IMR-90 (cell line): ENCODE data around the gene MROH7. TPM values are rescaled to one million over a fixed set of nuclear protein-coding genes. Genes with fewer than 3 reads are reported as not detected.

Source experiments
- ATAC-seq: fragments of 200-7000 bp; cut with Tn5 transposase; 2 replicates; pipeline ENCODE4 v1.9.1; 2020; ENCODE audit warnings: low read depth, mild to moderate bottlenecking, moderate library complexity
- BruUV-seq: library from RNA; stranded (reverse); fragments of 400-500 nt; replicated peaks from 2 replicates; lab custom pipeline; 2021; lab: Mats Ljungman, UMichigan
- CTCF ChIA-PET: fragments of 300-600 bp; formaldehyde crosslinking; extraction: SDS; loops from one replicate; lab custom pipeline; 2021; ENCODE audit warnings: antibody characterized with exemption; lab: Yijun Ruan, JAX
- POLR2A ChIA-PET: fragments of 300-600 bp; sonication (Branson Sonifier 250); formaldehyde crosslinking; loops from one replicate; lab custom pipeline; 2022; ENCODE audit warnings: antibody characterized with exemption; ENCODE audit not compliant: unreplicated experiment; lab: Charles Lee
- DNase-seq: peaks from one replicate; pipeline ENCODE4 v3.0.0; 2013
- H2AFZ ChIP-seq: replicated peaks from 2 replicates; pipeline ENCODE3; 2013; ENCODE audit warnings: low read length, mild to moderate bottlenecking; ENCODE audit not compliant: poor library complexity
- H2AK5ac ChIP-seq: 2 replicates; pipeline ENCODE4 v1.6.1; 2013; ENCODE audit warnings: low read depth, low read length, inconsistent platforms
- H2AK9ac ChIP-seq: replicated peaks from 2 replicates; pipeline ENCODE3; 2013; ENCODE audit warnings: mild to moderate bottlenecking, low read depth, low read length, moderate library complexity; ENCODE audit not compliant: poor library complexity
- H2BK120ac ChIP-seq: 2 replicates; pipeline ENCODE4 v1.6.1; 2013; ENCODE audit warnings: low read depth, low read length, inconsistent platforms
- H2BK15ac ChIP-seq: 3 replicates; pipeline ENCODE4 v1.6.1; 2013; ENCODE audit warnings: low read depth, low read length, inconsistent platforms
- H2BK20ac ChIP-seq: 2 replicates; pipeline ENCODE4 v1.6.1; 2013; ENCODE audit warnings: low read depth, mild to moderate bottlenecking, inconsistent platforms, low read length, moderate library complexity
- H2BK5ac ChIP-seq: 2 replicates; pipeline ENCODE4 v1.6.1; 2013; ENCODE audit warnings: mild to moderate bottlenecking, low read depth, low read length, inconsistent platforms; ENCODE audit not compliant: poor library complexity, severe bottlenecking
- H3K14ac ChIP-seq: replicated peaks from 2 replicates; pipeline ENCODE4 v1.6.1; 2013; ENCODE audit warnings: low read depth, low read length, inconsistent platforms
- H3K18ac ChIP-seq: 2 replicates; pipeline ENCODE4 v1.6.1; 2013; ENCODE audit warnings: low read depth, low read length, control low read depth
- H3K23ac ChIP-seq: 2 replicates; pipeline ENCODE4 v1.6.1; 2013; ENCODE audit warnings: low read depth, low read length, inconsistent platforms
- H3K27ac ChIP-seq: 2 replicates; pipeline ENCODE4 v1.5.1; 2013; ENCODE audit warnings: mild to moderate bottlenecking, control low read depth, low read length; ENCODE audit not compliant: insufficient read depth
- H3K27me3 ChIP-seq: 2 replicates; pipeline ENCODE4 v1.6.1; 2013; ENCODE audit warnings: low read length; ENCODE audit not compliant: control insufficient read depth, insufficient read depth
- H3K36me3 ChIP-seq: 2 replicates; pipeline ENCODE4 v1.6.1; 2013; ENCODE audit warnings: low read length, mixed read lengths; ENCODE audit not compliant: control insufficient read depth, insufficient read depth
- H3K4ac ChIP-seq: 2 replicates; pipeline ENCODE4 v1.6.1; 2013; ENCODE audit warnings: low read depth, low read length, inconsistent platforms
- H3K4me1 ChIP-seq: 2 replicates; pipeline ENCODE4 v1.6.1; 2013; ENCODE audit warnings: low read length, mixed read lengths; ENCODE audit not compliant: control insufficient read depth, insufficient read depth
- H3K4me2 ChIP-seq: 2 replicates; pipeline ENCODE4 v1.6.1; 2013; ENCODE audit warnings: low read depth, mild to moderate bottlenecking, control low read depth, low read length, moderate library complexity
- H3K4me3 ChIP-seq: 2 replicates; pipeline ENCODE4 v1.5.1; 2013; ENCODE audit warnings: low read depth, mild to moderate bottlenecking, control low read depth, low read length, moderate library complexity; ENCODE audit not compliant: insufficient read depth
- H3K56ac ChIP-seq: 2 replicates; pipeline ENCODE4 v1.6.1; 2013; ENCODE audit warnings: low read length, inconsistent platforms; ENCODE audit not compliant: insufficient read depth; ENCODE audit errors: extremely low read depth
- H3K79me1 ChIP-seq, 2 experiments: 2 replicates each; pipeline ENCODE4 v1.6.1; 2013; ENCODE audit warnings: low read length in 2 of 2, inconsistent platforms in 1 of 2, low read depth in 1 of 2
- H3K9ac ChIP-seq: 2 replicates; pipeline ENCODE4 v1.6.1; 2013; ENCODE audit warnings: low read depth, low read length, control low read depth
- H3K9me1 ChIP-seq: 2 replicates; pipeline ENCODE4 v1.6.1; 2013; ENCODE audit warnings: low read length, inconsistent platforms; ENCODE audit not compliant: insufficient read depth
- H3K9me3 ChIP-seq: 2 replicates; pipeline ENCODE4 v1.6.1; 2013; ENCODE audit warnings: low read length; ENCODE audit not compliant: control insufficient read depth, insufficient read depth
- H4K20me1 ChIP-seq: 2 replicates; pipeline ENCODE4 v1.6.1; 2013; ENCODE audit warnings: low read length, inconsistent platforms; ENCODE audit not compliant: insufficient read depth
- H4K5ac ChIP-seq: 2 replicates; pipeline ENCODE4 v1.6.1; 2013; ENCODE audit warnings: mild to moderate bottlenecking, low read depth, low read length, control low read depth
- H4K8ac ChIP-seq, 2 experiments: 2 replicates each; pipeline ENCODE4 v1.6.1; 2013; ENCODE audit warnings: low read depth in 2 of 2, low read length in 2 of 2, control low read depth in 1 of 2, inconsistent platforms in 1 of 2
- H4K91ac ChIP-seq: 2 replicates; pipeline ENCODE4 v1.6.1; 2013; ENCODE audit warnings: low read depth, low read length, inconsistent platforms; ENCODE audit not compliant: insufficient read depth
- BHLHE40 ChIP-seq: fragments of 150-350 bp; IDR thresholded peaks from 2 replicates; pipeline ENCODE4 v1.6.1; 2016; ENCODE audit warnings: mild to moderate bottlenecking, low read depth, low read length
- CTCF ChIP-seq: conservative IDR thresholded peaks from 2 replicates; pipeline ENCODE4 v1.5.1; 2012; ENCODE audit warnings: mild to moderate bottlenecking, low read depth, low read length, improper control_type of control experiment
- USF2 ChIP-seq: fragments of 150-350 bp; IDR thresholded peaks from 2 replicates; pipeline ENCODE4 v1.6.1; 2017; ENCODE audit warnings: mild to moderate bottlenecking, antibody characterized with exemption, low read length, low read depth
- WGBS, 2 experiments: methylation state at CpG; one replicate each; pipeline versions ENCODE4 v1.1.5 to v1.1.7; 2013; ENCODE audit warnings: missing lambda C conversion rate in 2 of 2; ENCODE audit not compliant: insufficient read length in 1 of 2; ENCODE audit errors: extremely low coverage in 2 of 2; 5-methylcytosine and 5-hydroxymethylcytosine counted together
- dilution Hi-C: fragments of 300-500 bp; cut with HindIII; formaldehyde crosslinking; loops from one replicate; pipeline ENCODE4 v1.14.3; 2018; ENCODE audit warnings: low sequenced_read_pairs; ENCODE audit not compliant: unreplicated experiment
- in situ Hi-C: fragments of 300-500 bp; cut with MboI; formaldehyde crosslinking; loops from 3 replicates; pipeline ENCODE4 v1.14.3; 2019; ENCODE audit warnings: low sequenced_read_pairs, inconsistent platforms, mixed read lengths
- intact Hi-C: fragments of 100-400 bp; cut with micrococcal nuclease; formaldehyde crosslinking; loops from 2 replicates; pipeline ENCODE4 v1.10.0; 2022
- polyA plus RNA-seq, 3 experiments: library from polyadenylated mRNA; depleted of rRNA; stranded (reverse); fragments of >200 nt; gene quantifications; 2 replicates each; pipeline ENCODE4 v1.2.3, GENCODE V29; 2012; ENCODE audit warnings: low replicate concordance in 1 of 3
- total RNA-seq: library from RNA; depleted of rRNA; stranded (reverse); fragments of >200 nt; gene quantifications from 2 replicates; pipeline ENCODE4 v1.2.3, GENCODE V29; 2012

The MROH7 gene
- total and polyA plus RNA-seq, 2 of the 4 experiments (the other 2 are of a cell fraction): not detected

GRCh38 chr1:54685335-54685905 lies 43.8 kb downstream of the MROH7 start:
- Histone ChIP-seq H3K14ac (no peak overlapping the region), H3K9me1 (no peaks in the 10 kb centered on the region), H4K91ac (no peak overlapping the region), H2AK5ac (no peak overlapping the region), H4K5ac (no peak overlapping the region), H3K4ac (no peak overlapping the region), H4K8ac (no peak overlapping the region), H2BK120ac (no peak overlapping the region), H3K9me3 (no peaks in the 10 kb centered on the region), H3K23ac (no peak overlapping the region), H2BK20ac (no peak overlapping the region), H3K9ac (no peak overlapping the region), H3K27ac (no peak overlapping the region), H3K4me2 (no peak overlapping the region), H3K4me1 (no peaks in the 10 kb centered on the region), H4K20me1 (no peaks in the 10 kb centered on the region), H3K79me1 (no peaks in the 10 kb centered on the region), H2BK5ac (no peak overlapping the region), H3K36me3 (no peaks in the 10 kb centered on the region), H3K4me3 (no peak overlapping the region), H3K27me3 (peaks cover 50% of the 10 kb centered on the region), H2BK15ac (no peak overlapping the region), H3K18ac (no peak overlapping the region), H2AK9ac (no peak overlapping the region), H2AFZ (no peak overlapping the region), H3K56ac (no peak overlapping the region)
- POLR2A ChIA-PET: no interaction called here
- ATAC-seq (no peak), DNase-seq (no peak)
- TF ChIP-seq BHLHE40 (no peak), CTCF (no peak), USF2 (no peak)
- CTCF ChIA-PET: interaction anchor here (1.3 kb wide), 1 partner anchor 11 kb away, joined by 3 read pairs; no protein-coding TSS in a partner anchor
- BruUV-seq: no TSS peak
- WGBS, 2 experiments: no CpG with 5 or more reads among the region's 4 CpGs
- in situ Hi-C loops (no loop called here), intact Hi-C loops (no loop called here), dilution Hi-C loops (no loop called here)
